ENCODE data around the gene PLAAT2.

Gene PLAAT2

GRCh38 chr11:63608353-63609345, 45.5 kb upstream of the PLAAT2 start:
- TF ChIP-seq CTCF (IDR thresholded peaks at IDR 0.05): no peak

- TF ChIP-seq CTCF (IDR thresholded peaks at IDR 0.05): no peak
These were observed 40.0 kb upstream of the PLAAT2 start for GRCh38 chr11:63603180-63603518.

- no peak for TF ChIP-seq CTCF (IDR thresholded peaks at IDR 0.05)
These were observed 36.3 kb upstream of the PLAAT2 start for GRCh38 chr11:63599211-63600122.

GRCh38 chr11:63598556-63598955, 35.4 kb upstream of the PLAAT2 start:
- no peak for TF ChIP-seq CTCF (IDR thresholded peaks at IDR 0.05)

- no peak for TF ChIP-seq CTCF (IDR thresholded peaks at IDR 0.05)
These were observed 32.1 kb upstream of the PLAAT2 start for GRCh38 chr11:63595296-63595695.

- peak; percentile 66 for TF ChIP-seq CTCF (IDR thresholded peaks at IDR 0.05)
These were observed 29.8 kb upstream of the PLAAT2 start for GRCh38 chr11:63592975-63593395.

- no peak for TF ChIP-seq CTCF (IDR thresholded peaks at IDR 0.05)
These were observed 27.0 kb upstream of the PLAAT2 start for GRCh38 chr11:63590024-63590788.

Measured in LNCAP (cell line).